ENCODE measurements around the gene UBAC1.
"Not testable (repeated sequence)": the region's sequence is repeated elsewhere in the genome, so short reads cannot be mapped to it uniquely, and the experiment has no call there.

The UBAC1 gene

DNA sequence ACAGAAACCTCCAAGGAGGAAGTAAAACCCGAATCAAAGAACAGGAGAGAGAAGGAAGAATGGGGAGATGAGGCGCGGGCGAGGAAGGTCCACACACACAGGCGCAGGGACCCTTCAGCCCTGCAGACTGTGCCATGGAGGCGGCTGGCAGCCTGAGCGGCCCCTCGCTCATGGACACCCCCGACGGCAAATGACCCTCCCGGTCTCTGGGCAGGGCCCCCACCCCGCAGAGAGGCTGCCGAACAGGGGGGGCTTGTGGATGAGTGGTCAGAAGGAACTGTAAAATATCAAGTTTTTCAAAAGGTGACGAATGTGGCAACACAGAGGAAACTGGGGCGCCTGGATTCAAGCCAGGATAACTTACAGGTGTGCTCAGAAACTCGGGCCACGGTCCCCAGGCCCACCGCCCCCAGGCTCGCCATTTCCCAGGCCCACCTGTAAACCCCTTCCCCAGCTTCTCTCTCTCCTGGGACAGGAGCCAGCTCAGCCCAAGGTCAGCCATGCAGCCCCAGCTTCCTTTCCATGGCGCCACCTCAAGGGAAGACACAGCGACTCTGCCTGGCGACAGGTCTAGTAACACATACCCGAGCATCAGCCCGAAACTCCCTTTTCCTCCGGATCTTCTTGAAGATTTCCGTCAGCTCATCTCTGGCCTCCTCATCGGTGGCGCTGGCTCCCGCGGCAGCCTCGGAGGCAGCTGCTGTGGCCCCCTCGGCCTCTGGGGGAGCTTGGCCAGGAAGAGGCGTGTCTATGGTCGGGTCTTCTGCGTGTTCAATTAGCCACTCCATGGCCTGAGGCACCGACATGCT lies 16.5 kb downstream of the UBAC1 start:
- in situ Hi-C loops (cut with MboI; ENCODE audit: low sequenced_read_pairs): no loop called here

DNA sequence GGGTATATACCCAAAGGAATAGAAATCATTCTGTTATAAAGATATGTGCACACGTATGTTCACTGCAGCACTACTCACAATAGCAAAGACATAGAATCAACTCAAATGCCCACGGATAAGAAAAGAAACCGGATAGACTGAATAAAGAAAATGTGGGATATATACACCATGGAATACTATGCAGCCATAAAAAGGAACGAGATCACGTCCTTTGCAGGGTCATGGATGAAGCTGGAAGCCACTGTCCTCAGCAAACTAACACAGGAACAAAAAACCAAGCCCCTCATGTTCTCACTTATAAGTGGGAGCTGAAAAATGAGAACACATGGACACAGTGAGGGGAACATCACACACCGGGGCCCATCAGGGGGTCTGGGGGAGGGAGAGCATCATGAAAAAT lies 17.6 kb downstream of the UBAC1 start:
- in situ Hi-C loops (cut with MboI; ENCODE audit: low sequenced_read_pairs): not testable (repeated sequence)

DNA sequence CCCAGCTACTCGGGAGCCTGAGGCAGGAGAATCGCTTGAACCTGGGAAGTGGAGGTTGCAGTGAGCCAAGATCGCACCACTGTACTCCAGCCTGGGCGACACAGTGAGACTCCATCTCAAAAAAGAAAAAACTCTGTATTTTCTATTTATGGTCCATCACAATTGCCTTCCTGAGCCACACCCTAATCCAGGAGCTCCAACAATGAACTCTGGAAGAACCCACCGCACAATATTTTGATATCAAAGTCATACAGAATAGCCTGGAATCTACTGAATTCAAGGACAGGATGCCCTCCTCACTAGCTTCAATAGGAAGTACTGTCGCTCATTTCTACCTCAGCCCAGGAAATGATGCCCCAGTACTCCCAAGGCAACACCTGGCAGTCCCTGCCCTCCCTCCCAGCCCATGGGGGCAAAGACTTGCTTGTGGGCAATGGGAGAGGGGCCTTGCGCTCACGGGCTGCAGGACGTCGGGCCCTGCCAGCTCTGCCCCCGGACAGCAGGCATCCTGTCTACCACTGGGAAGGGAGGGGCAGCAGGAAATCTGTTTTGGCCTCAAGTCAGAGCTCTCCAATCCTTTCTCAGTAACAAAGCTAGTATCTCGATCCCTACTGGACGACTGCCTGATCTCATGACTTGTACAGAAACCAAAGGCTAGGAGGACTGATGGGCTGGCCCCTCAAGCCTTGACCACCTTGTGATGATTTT lies 19.7 kb downstream of the UBAC1 start:
- in situ Hi-C loops (cut with MboI; ENCODE audit: low sequenced_read_pairs): no loop called here

DNA sequence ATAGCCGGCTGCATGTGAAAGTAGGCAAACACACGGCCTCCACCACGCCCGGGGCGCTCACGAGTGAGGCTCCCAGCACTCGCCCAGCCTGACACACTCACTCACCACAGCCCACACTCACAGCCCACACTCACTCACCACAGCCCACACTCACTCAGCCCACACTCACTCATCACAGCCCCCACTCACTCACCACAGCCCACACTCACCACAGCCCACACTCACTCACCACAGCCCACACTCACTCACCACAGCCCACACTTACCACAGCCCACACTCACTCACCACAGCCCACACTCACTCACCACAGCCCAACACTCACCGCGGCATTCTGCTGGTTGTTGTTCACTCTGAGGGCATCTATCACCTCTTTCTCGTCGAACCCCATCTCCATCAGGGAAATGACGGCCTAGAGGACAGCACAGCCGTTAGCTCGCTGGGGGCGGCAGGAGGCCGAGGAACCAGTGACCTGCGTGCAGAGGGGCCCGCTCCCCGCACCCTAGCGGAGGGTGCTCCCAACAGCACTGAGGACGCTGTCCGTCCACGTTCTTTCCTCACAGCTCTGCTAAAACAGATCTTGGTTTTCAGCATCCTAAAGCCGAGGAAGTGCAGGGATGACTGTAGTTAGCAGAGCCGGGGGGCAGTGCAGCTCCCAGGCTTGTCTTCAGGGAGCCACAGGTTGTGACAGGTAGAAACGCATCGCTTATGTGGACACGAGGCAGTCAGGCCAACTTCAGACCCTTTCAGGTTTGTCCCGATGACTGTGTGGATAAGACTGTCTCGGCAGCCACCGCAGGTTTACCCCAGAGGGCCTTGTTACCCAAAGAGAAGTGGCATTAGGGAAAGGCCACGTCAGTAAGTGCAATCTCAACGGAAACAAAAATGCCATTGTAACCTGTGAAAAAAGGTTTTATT lies 21.6 kb downstream of the UBAC1 start:
- in situ Hi-C loops (cut with MboI; ENCODE audit: low sequenced_read_pairs): no loop called here

DNA sequence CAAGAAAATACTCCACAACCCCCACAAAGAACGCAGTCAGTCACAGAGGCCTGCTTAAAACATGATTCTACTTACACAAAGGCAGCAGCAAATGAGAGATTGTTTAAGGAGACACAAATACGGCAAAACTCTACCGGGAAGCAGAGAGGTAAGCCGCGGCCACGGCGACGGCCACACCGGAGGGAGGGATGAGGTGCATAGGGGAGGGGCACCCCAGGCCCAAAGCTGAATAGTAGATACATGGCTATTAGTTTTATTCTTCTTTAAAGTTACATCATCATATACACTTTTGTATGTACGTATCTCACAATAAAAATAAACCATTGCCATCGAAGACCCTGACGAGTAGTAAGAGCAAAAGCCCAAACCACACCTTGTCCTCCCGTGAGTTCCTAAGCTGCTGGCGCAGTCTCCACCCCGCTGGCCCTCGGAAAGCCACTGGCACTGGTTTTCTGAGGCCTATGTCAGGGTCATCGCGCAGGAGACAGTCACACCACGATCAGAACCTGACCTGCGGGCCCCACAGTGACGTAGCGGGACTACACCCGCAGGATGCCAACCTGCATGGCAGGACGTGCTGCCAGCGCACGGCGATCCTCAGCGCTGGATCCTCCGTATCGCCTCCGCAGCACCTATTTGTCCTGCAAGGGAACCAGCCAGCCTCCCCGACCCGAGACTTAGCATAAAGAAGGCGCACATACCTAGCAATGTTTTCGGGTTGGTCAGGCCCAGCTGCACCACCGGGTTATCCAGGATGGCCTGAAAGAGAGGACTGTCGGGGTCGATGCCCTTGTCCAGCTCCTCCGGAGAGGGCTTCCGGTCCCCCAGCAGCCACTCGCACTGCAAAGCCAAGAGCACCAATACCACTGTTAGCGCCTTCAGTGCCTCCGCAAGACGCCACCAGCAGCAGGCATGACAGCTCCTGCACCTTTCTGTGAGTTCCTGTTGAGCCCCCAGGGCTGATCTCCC lies 23.4 kb downstream of the UBAC1 start:
- in situ Hi-C loops (cut with MboI; ENCODE audit: low sequenced_read_pairs): no loop called here

DNA sequence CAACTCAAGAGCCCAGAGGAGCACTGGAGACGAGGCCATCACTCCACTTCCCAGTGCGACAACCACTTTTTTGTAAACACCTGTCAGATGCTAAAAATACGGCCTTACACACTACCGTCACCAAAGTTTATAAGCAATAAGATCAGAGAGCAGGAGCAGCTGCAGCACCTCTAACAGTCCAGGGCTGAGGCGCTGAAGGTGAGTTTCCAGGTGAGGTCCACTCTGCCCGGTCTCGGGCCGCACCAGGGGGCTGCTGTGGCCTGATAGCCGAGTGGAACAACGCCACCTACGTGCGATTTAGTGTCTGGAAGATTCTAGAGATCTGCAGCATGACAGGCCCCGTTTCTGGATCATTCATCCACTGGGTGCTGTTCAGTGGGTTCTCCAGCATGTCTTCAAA lies 28.1 kb downstream of the UBAC1 start:
- in situ Hi-C loops (cut with MboI; ENCODE audit: low sequenced_read_pairs): no loop called here

DNA sequence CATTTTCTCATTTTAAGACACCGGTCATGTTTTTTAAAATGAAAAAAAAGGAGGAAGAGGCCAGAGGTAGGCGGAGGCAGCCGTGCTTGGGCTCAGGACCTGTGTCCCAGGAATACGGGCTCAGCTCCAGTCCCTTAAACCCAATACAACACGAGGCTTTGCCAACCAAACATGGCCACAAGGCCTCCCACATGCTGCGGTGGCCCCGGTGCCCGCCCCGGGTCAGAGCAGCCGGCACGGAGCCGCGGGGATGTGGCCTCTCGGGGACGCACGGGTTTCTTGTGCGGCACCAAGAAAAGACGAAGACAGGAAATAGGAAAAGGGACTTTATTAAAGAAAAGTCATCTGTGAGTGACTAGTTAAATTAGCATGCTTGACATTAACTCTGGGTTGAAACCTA lies 28.5 kb downstream of the UBAC1 start:
- in situ Hi-C loops (cut with MboI; ENCODE audit: low sequenced_read_pairs): no loop called here

DNA sequence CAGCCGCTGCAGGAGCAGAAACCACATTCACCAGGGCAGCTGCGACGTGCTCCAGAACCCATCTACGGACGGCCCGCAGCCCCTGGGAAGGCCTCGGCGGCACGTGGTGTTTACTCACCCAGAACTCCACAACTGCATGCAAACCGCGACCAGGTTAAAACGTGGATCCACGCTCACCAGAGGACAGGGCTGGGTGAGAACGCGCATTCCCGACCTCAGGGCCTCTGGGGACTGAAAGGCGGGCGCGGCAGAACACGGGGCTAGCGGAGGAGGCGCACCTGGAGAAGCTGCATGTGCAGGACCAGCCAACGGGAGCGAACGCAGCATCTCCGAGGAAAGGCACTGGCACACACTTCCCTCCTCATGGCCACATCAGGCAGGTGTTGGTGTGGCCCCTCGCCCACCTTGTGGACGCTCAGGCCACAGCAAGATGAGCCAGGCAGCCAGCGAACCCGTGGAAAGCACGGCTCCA lies 29.8 kb downstream of the UBAC1 start:
- in situ Hi-C loops (cut with MboI; ENCODE audit: low sequenced_read_pairs): no loop called here

DNA sequence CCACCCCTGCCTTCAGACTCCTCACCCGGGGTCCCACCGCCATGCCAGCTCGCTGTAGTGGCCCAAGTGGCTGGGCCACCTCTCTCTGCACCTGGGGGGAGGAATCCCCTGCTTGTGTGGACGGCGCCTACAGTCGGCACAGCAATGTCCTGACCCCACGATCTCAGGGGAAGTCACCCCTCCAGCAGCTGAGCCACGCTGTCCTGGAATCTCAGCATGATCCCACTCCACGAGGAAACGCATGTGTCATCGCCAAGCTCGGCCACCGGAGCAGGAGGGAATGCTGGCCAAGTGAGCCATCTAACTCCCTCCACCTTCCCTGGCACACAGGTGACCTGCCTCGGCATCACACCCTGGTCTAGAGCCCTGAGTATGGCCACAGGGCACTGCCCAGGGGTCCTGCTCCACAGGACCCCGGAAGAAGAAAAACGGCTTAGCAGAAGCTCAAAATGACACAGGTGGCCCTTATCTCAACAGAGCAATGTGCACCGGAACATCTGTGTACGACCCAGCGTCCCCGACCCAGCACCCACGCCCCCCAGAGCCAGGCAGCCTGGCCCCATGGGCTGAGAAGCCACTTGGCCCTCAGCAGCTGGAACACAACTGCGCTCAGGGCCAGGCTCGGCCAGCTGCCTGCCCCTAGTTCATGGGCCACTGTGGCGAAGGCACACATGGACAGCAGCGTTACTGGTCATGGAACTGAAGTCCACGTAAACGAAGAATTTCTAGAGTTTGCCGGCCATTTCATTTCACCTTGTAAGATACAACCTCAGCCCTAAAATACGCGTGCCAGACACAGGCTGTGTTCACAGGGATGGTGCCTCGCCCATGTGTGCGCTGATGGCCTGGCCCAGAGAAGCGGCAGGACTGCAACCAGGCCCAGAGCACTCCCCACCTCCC lies 30.5 kb downstream of the UBAC1 start:
- in situ Hi-C loops (cut with MboI; ENCODE audit: low sequenced_read_pairs): no loop called here

DNA sequence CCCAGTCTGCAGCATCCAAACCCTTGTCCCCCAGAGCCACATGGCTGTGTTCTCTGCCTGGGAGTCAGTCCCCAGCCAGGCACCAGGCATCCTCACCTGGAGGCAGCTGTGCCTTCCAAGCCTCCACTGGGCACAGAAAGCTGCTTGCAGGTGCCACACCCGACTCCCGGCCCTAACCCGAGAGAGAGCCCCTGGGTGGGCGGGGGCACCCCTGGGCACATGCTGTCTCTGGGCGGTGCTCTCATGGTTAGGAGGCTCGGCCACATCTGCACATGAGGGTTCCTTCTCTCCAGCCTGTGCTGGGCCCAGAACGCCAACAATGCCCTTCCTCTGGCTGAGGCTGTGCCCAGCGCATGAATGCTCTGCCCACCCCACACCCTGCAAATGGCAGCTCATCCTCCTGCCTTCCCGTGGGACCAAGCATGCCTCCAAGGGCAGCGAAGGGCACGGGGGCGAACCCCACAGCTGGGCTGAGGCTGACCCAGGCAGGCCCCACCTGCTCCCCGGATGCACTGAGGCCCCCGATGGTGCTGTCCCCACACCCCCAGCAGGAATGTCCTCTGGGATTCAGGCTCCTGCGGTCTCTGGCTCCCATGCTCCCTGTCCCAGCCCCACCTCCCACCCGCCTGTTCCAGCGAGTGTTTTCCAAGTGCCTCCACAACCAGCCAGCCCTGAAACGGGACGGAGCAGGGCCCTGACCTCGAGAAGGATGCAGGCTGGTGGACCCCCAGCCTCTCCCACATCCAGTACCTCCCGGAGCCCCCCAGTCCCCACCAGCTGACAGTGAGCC lies 31.3 kb downstream of the UBAC1 start:
- in situ Hi-C loops (cut with MboI; ENCODE audit: low sequenced_read_pairs): no loop called here

DNA sequence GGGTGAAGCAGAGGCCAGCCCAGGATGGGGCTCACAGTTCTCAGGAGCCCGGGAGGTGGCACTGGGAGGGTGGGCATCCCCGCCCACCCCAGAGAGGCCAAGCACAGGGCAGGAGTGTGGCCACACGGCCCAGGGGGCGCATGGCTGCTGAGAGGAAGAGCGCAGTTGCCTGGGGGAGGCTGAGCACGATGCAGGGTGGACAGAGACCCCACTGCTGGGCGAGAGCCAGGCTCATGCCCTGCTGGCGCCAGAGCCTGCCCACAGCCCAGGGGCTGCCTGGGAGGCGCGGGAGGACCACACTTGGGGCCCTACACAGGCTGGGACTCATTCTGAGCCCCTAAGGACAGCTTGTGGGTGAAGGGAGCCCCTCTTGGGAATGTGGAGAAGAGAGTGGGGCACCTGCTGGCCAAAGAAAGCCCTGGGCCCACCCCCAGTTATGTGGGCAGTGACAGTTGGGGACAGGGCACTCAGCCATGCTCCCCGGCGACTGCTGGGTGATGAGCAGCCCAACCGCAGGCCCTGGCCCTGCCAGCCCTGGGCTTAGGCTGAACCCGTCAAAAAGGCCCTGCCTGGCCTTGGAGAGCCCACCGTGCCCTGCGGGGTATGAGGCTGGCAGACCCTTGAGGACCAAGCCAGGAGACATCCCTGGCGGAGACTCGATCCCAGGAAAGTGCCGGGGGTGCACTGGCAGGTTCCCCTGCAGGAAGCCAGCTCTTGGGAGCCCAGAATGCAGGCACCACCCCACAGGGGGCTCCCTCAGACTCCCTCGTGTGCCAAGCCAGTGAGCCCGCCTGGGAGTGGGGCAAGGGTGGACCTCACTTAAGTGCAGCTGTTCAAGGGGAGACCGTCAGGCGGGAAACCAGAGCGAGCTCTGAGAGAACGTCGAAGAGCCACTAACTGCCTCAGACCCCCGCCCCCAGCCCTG lies 32.2 kb downstream of the UBAC1 start:
- in situ Hi-C loops (cut with MboI; ENCODE audit: low sequenced_read_pairs): no loop called here

DNA sequence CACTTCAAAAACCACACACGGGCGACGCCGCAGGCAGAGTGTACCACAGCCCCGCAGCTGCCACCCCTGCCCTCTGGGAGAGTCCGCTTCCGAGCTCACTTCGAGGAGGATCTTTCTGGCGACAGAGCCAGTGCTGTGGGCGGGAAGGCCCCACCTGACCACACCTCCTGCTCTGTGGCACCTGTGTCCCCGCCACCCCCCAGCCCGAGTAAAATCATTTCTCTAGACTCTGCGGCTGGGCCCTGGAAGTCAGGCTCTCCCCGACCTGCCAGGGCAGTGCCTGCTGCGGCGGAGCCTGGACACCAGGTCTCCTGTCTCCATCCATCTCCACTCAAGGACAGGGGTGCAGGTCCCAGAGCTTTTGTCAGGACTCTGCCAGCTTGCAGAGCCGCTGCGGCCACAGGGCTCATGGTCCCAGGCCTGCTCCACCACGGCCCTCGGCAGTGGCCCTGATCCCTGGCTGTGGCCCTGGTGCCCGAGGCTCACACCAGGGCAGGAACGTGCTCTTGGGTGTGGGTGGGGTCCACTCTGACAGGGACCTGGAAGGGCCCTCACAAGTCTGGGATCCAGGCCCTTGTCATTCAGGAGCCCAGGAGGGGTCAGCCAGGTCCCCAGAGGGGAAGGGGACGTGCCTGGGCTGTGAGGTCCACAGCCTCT lies 33.0 kb downstream of the UBAC1 start:
- in situ Hi-C loops (cut with MboI; ENCODE audit: low sequenced_read_pairs): no loop called here

DNA sequence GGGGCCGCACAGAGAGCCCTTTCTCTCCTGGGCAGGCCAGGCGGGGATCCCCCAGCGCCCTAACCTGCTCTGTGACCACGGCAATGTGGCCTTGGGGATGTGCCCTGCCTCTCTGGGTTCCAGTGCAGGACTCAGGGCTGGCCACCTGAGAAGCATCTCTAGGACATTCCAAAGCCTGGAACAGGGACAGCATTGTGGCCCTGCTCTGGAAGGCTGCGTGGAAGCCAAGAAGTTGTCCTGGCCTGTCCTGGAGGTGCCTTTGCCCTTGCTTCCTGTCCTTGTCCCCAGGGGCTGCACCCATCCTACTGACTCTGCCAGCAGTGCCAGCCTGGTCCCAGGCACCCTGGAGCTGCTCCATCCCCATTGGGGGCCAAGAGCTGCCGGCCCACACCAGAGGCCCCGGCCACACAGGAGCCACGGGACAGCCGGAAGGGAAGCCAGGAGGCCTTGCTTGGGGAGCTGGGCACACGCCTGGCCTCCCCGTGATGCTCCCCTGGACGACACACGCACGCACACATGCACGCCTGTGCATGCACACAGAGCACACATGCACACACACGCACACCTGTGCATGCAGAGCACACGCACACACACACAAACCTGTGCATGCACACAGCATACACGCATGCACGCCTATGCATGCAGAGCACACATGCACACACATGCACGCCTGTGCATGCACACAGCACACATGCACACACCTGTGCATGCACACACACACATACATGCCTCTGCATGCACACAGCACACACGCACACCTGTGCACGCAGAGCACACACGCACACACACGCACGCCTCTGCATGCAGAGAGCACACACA lies 33.8 kb downstream of the UBAC1 start:
- in situ Hi-C loops (cut with MboI; ENCODE audit: low sequenced_read_pairs): no loop called here

DNA sequence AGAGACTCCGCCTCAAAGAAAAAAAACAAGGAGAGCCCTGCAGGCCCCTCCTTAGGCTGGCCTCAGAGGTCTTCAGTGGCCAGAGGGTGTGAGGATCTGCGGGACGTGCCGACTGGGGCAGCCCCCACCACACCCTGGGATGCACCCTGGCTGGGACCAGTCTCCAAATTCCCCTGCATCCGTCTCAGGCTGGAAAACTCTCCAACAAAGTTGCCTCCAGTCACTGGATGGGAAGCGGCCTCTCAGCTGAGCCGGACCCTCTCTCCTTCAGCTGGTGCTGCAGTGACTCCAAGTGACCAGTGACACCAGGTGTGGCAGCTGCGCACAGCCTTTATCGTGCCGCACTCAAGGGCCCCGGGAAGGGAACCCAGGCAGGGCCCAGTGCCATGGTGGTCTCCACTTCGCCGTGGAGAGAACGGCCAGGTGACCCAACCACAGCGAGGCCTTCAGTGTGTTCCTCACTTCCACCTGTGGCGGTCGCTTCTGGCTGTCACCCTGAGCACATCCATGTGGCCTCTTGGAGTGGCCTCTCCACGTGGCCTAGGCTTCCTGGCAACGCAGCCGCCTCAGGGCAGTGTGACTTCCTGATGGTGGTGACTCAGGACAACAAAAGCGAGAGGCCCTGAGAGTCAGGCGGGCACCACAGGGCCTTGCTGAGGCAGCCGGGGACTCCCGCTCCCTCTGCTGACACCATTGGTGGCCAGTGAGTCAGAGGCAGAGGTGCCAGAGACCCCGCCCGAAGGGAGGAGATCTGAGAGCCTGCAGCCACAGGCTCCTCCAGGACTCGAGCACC lies 34.6 kb downstream of the UBAC1 start:
- in situ Hi-C loops (cut with MboI; ENCODE audit: low sequenced_read_pairs): no loop called here

DNA sequence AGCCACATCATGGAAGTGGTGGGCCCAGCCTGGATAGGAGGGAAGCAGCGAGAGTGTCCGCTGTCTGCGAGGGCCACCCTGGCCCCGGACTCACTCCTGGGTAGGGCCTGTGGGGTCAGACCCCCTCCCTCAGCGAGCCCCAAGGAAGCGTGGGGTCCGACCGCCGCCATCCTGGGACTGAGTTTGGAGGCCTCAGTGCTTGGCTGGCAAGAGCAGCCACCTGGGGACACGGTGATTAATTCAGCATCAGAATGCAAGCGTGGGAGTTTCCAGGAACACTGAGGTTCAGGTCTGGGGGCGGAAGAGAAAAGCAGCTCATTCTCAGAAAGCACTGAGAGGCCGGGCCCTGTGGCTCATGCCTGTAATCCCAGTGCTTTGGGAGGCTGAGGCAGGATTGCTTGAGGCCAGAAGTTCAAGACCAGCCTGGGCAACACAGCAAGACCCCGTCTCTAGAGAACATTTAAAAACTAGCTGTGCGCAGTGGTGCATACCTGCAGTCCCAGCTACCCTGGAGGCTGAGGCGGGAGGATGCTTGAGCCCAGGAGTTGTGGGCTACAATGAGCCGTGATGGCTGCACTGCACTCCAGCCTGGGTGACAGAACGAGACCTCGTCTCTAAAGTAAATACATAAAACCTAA lies 35.6 kb downstream of the UBAC1 start:
- in situ Hi-C loops (cut with MboI; ENCODE audit: low sequenced_read_pairs): no loop called here
